Naive thymus-derived CD4-positive, alpha-beta T cell (primary cell): ENCODE measurements around the gene TGM2. TPM values are rescaled to one million over a fixed set of nuclear protein-coding genes. Genes with fewer than 3 reads are reported as not detected.

Source experiments
- ATAC-seq: fragments of 150-1000 bp; cut with Tn5 transposase; 2 replicates; pipeline ENCODE4 v1.10.0; 2021; ENCODE audit warnings: mild to moderate bottlenecking, moderate library complexity
- CTCF ChIA-PET: fragments of 350-600 bp; sonication (Branson Sonifier 250); formaldehyde crosslinking; loops from one replicate; lab custom pipeline; 2021; ENCODE audit warnings: antibody characterized with exemption; lab: Charles Lee
- POLR2A ChIA-PET: fragments of 350-600 bp; sonication (Branson Sonifier 250); formaldehyde crosslinking; loops from one replicate; lab custom pipeline; 2021; ENCODE audit warnings: antibody characterized with exemption, inconsistent platforms; lab: Charles Lee
- DNase-seq, 9 donors: peaks; one replicate each; pipeline versions ENCODE4 v3.0.0 to v3.0.0-alpha.2; 2020 to 2022; ENCODE audit warnings: mixed read lengths in 1 of 9
- H3K27ac ChIP-seq: one replicate; pipeline ENCODE4 v1.7.0; 2013; ENCODE audit warnings: mild to moderate bottlenecking, low read depth, low read length, moderate library complexity
- H3K27me3 ChIP-seq, 2 donors: one replicate each; pipeline ENCODE4 v1.7.0; 2013; ENCODE audit warnings: low read length in 2 of 2, mild to moderate bottlenecking in 2 of 2, moderate library complexity in 2 of 2; ENCODE audit not compliant: control insufficient read depth in 2 of 2, insufficient read depth in 2 of 2
- H3K36me3 ChIP-seq, 3 experiments: 1 replicate in 2 of 3; 2 replicates in 1 of 3; pipeline ENCODE4 v1.7.0; 2013; ENCODE audit warnings: low read length in 3 of 3, mild to moderate bottlenecking in 3 of 3, moderate library complexity in 1 of 3; ENCODE audit not compliant: insufficient read depth in 3 of 3, control insufficient read depth in 2 of 3
- H3K4me1 ChIP-seq, 2 donors: one replicate each; pipeline ENCODE4 v1.7.0; 2013; ENCODE audit warnings: low read length in 2 of 2, mild to moderate bottlenecking in 2 of 2, moderate library complexity in 1 of 2; ENCODE audit not compliant: control insufficient read depth in 2 of 2, insufficient read depth in 2 of 2
- H3K4me3 ChIP-seq: 2 replicates; pipeline ENCODE4 v1.7.0; 2013; ENCODE audit warnings: mild to moderate bottlenecking, low read length
- H3K9me3 ChIP-seq, 3 experiments: 1 replicate in 2 of 3; 2 replicates in 1 of 3; pipeline ENCODE4 v1.7.0; 2013; ENCODE audit warnings: low read length in 3 of 3; ENCODE audit not compliant: control insufficient read depth in 2 of 3
- H3K27ac Mint-ChIP-seq, 9 donors: one replicate each; pipeline ENCODE4 v1.8.0; 2020 to 2022; ENCODE audit warnings: mixed read lengths in 9 of 9, mild to moderate bottlenecking in 8 of 9, moderate library complexity in 5 of 9, inconsistent platforms in 2 of 9
- H3K27me3 Mint-ChIP-seq, 5 donors: one replicate each; pipeline ENCODE4 v1.8.0; 2021 to 2022; ENCODE audit warnings: mixed read lengths in 5 of 5, mild to moderate bottlenecking in 1 of 5
- H3K36me3 Mint-ChIP-seq, 5 donors: one replicate each; pipeline ENCODE4 v1.8.0; 2020 to 2022; ENCODE audit warnings: mixed read lengths in 5 of 5, mild to moderate bottlenecking in 3 of 5, inconsistent platforms in 1 of 5
- H3K4me1 Mint-ChIP-seq, 7 donors: one replicate each; pipeline ENCODE4 v1.8.0; 2020 to 2022; ENCODE audit warnings: mixed read lengths in 7 of 7, mild to moderate bottlenecking in 3 of 7, inconsistent platforms in 1 of 7
- H3K4me3 Mint-ChIP-seq, 10 donors: one replicate each; pipeline ENCODE4 v1.8.0; 2020 to 2022; ENCODE audit warnings: mild to moderate bottlenecking in 10 of 10, mixed read lengths in 10 of 10, moderate library complexity in 6 of 10, inconsistent platforms in 2 of 10
- H3K9me3 Mint-ChIP-seq, 11 donors: one replicate each; pipeline ENCODE4 v1.8.0; 2020 to 2022; ENCODE audit warnings: mixed read lengths in 11 of 11, mild to moderate bottlenecking in 4 of 11, inconsistent platforms in 1 of 11, moderate library complexity in 1 of 11
- intact Hi-C, 2 donors: fragments of 100-400 bp; cut with micrococcal nuclease; formaldehyde crosslinking; loops; one replicate each; pipeline ENCODE4 v1.15.1; 2023
- polyA plus RNA-seq, 2 donors: library from polyadenylated mRNA; unstranded; fragments of 300-500 nt; fragmentation: Illumina TruSeq; gene quantifications; one replicate each; pipeline ENCODE4 v1.2.3, GENCODE V29; 2021
- total RNA-seq, 6 experiments: library from RNA in 5 of 6; stranded (reverse) in 5 of 6; gene quantifications; 1 replicate in 5 of 6; 2 replicates in 1 of 6; pipeline ENCODE4 v1.2.3 and lab custom pipeline; 2021 to 2026

Gene TGM2
- total and polyA plus RNA-seq, 7 experiments from 2014 or later = 0.11 to 0.94 (median 0.19) TPM; not detected in 2

DNA sequence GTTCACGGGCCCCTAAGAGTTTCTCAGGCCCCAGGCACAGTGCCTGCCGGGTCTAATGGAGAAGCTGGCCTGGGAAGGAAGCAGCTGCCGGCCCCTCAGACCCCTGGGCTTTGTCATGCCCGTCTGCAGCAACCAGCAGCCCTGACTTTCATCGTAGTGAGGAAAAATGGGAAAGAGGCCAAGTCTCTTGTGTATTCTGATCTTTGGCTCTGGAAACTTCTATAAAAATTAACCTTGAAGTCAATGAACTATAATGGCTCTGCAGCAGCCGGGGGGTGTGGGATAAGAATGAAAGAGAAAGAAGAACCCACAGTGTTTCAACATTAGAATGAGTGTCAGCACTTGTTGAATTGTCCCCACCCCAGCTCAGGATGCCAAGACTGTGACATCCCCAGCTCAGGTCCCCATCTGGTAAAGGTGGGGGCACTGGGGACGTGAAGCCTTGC lies 12.9 kb downstream of the TGM2 start:
- Histone ChIP-seq H3K4me3 (no peak overlapping the region), H3K27ac (no peak overlapping the region), H3K4me1 (no peaks in the 10 kb centered on the region), H3K36me3 (no peaks in the 10 kb centered on the region), H3K27me3 (no peaks in the 10 kb centered on the region), H3K9me3 (no peaks in the 10 kb centered on the region)
- H3K27me3 Mint-ChIP-seq = peaks cover 0 to 15% (median 7%) of the 10 kb centered on the region in 5 donors
- H3K36me3 Mint-ChIP-seq = no peaks in the 10 kb centered on the region
- H3K4me1 Mint-ChIP-seq = peaks cover 10 to 17% (median 15%) of the 10 kb centered on the region in 7 donors
- peaks cover 0 to 3% (median 0%) of the 10 kb centered on the region in 11 donors for H3K9me3 Mint-ChIP-seq
- peak; percentile 77 for ATAC-seq
- no peak for DNase-seq
- intact Hi-C loops = no loop called here
- POLR2A ChIA-PET = no interaction called here
- H3K27ac Mint-ChIP-seq = peak overlapping the region in 1 of 9 donors; percentile 91
- CTCF ChIA-PET = no interaction called here
- peak overlapping the region in 8 of 10 donors; percentile 1 to 82 (median 54) for H3K4me3 Mint-ChIP-seq

DNA sequence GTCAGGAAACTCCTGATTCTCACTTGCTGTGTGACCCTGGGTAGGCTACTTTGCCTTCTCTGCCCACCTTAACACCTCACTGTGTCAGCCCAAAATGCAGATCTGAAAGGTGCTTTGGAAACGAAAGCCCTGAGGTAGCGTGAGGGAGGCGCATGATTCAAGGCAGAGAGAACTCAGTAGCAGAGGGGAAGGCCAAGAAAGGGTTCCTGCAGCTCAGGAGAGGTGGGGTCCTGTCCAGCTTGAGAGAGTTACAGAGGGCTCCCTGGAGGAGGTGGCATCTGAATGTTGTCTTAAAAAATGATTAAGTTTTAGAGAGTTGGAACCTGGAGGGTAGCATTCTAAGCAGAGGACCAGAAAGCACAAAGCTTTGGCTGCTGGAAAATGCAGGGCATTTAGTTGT lies 13.6 kb downstream of the TGM2 start:
- H3K27ac ChIP-seq = no peak overlapping the region
- CTCF ChIA-PET = no interaction called here

DNA sequence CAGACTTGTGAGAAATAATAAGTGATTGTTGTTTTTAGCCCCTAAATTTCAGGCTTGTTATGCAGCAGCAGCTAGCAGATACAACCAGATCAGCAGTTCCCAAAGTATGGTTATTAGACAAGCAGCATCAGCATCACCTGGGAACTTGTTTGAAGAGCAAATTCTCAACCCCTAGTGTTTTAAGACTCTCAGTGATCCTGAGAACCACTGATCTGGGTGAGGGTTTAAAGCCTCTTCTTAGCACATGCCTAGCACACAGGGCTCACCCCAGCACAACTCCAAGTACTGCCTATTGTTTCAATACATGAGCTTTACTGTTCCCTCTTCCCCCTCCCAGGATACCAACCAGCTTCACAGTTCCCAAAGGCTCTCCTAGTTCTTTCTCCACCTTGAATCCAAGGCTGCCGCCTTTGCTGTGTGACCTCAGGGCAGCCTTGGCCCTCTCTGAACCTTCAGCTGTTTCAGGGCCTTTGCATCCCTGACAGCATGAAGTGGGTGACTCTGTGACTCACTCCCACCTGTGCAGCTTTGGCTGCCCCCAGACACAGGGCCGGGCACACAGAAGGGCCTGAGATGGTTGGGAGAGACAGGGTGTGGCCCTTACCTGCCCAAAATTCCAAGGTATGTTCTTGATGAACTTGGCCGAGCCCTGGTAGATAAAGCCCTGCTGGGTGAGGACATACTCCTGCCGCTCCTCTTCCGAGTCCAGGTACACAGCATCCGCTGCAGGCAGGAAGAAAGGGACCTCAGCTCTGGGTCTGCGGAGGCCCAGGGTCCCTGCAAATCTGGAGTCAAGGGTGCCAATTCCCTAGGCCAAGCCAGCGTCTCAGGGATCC lies 14.5 kb downstream of the TGM2 start:
- no peak for ATAC-seq

More for the DNA sequence above, 13.6 kb downstream of the TGM2 start:
- no peaks in the 10 kb centered on the region for H3K36me3 Mint-ChIP-seq
- peaks cover 0 to 16% (median 7%) of the 10 kb centered on the region in 5 donors for H3K27me3 Mint-ChIP-seq
- peaks cover 10 to 17% (median 15%) of the 10 kb centered on the region in 7 donors for H3K4me1 Mint-ChIP-seq
- H3K9me3 Mint-ChIP-seq = peaks cover 0 to 3% (median 0%) of the 10 kb centered on the region in 11 donors
- Histone ChIP-seq H3K4me3 (no peak overlapping the region), H3K36me3 (no peaks in the 10 kb centered on the region), H3K27me3 (no peaks in the 10 kb centered on the region), H3K9me3 (no peaks in the 10 kb centered on the region), H3K4me1 (no peaks in the 10 kb centered on the region)
- H3K27ac Mint-ChIP-seq = peak overlapping the region in 1 of 9 donors; percentile 61
- DNase-seq = no peak
- H3K4me3 Mint-ChIP-seq = no peak overlapping the region
- POLR2A ChIA-PET = no interaction called here
- no peak for ATAC-seq
- intact Hi-C loops = no loop called here

GRCh38 chr20:38148328-38149102 lies 16.6 kb downstream of the TGM2 start:
- ChIA-PET POLR2A (no interaction called here), CTCF (no interaction called here)
- ATAC-seq = no peak
- Histone ChIP-seq H3K4me1 (no peaks in the 10 kb centered on the region), H3K36me3 (no peaks in the 10 kb centered on the region), H3K4me3 (no peak overlapping the region), H3K27me3 (no peaks in the 10 kb centered on the region), H3K27ac (no peak overlapping the region), H3K9me3 (no peaks in the 10 kb centered on the region)
- Mint-ChIP-seq H3K27me3 (peaks cover 0 to 16% (median 7%) of the 10 kb centered on the region in 5 donors), H3K27ac (no peak overlapping the region), H3K36me3 (no peaks in the 10 kb centered on the region), H3K9me3 (peaks cover 0 to 3% (median 0%) of the 10 kb centered on the region in 11 donors), H3K4me1 (peaks cover 10 to 17% (median 15%) of the 10 kb centered on the region in 7 donors), H3K4me3 (no peak overlapping the region)
- intact Hi-C loops = no loop called here
- no peak for DNase-seq

More for the DNA sequence above, 14.5 kb downstream of the TGM2 start:
- ChIA-PET POLR2A (no interaction called here), CTCF (no interaction called here)
- Mint-ChIP-seq H3K4me1 (peaks cover 10 to 17% (median 15%) of the 10 kb centered on the region in 7 donors), H3K27me3 (peaks cover 0 to 16% (median 7%) of the 10 kb centered on the region in 5 donors), H3K9me3 (peaks cover 0 to 3% (median 0%) of the 10 kb centered on the region in 11 donors), H3K4me3 (no peak overlapping the region), H3K36me3 (no peaks in the 10 kb centered on the region), H3K27ac (no peak overlapping the region)
- intact Hi-C loops = no loop called here
- Histone ChIP-seq H3K36me3 (no peaks in the 10 kb centered on the region), H3K27ac (no peak overlapping the region), H3K4me3 (no peak overlapping the region), H3K27me3 (no peaks in the 10 kb centered on the region), H3K9me3 (no peaks in the 10 kb centered on the region), H3K4me1 (no peaks in the 10 kb centered on the region)
- DNase-seq = no peak

DNA sequence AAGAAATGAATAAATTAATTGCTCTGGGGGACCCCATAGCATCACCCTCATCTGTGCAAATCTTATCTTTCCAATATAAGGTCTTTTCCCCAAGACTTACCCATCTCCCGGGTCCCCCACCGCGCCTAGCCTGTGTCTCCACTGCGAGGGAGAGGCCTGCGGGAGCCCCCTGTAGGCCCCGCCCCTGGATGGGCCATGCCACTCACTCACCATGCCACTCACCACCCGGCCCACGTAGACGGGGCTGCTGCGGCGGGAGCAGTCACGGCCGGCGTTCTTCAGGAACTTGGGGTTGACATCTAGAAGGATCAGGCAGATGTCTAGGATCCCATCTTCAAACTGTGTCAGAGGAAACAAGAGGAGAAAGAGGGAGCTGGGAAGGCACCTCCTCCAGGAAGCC lies 17.3 kb downstream of the TGM2 start:
- ATAC-seq = no peak
- no peak overlapping the region for H3K4me3 Mint-ChIP-seq
- no peak for DNase-seq
- H3K27me3 Mint-ChIP-seq = peaks cover 0 to 16% (median 7%) of the 10 kb centered on the region in 5 donors
- H3K27me3 ChIP-seq = no peaks in the 10 kb centered on the region
- H3K36me3 Mint-ChIP-seq = no peaks in the 10 kb centered on the region
- H3K27ac ChIP-seq = no peak overlapping the region
- CTCF ChIA-PET = no interaction called here
- no peaks in the 10 kb centered on the region for H3K36me3 ChIP-seq
- H3K9me3 ChIP-seq = no peaks in the 10 kb centered on the region
- POLR2A ChIA-PET = no interaction called here
- H3K4me3 ChIP-seq = no peak overlapping the region
- H3K9me3 Mint-ChIP-seq = peaks cover 0 to 3% (median 0%) of the 10 kb centered on the region in 11 donors
- intact Hi-C loops = no loop called here
- no peaks in the 10 kb centered on the region for H3K4me1 ChIP-seq
- H3K27ac Mint-ChIP-seq = no peak overlapping the region
- peaks cover 10 to 14% (median 13%) of the 10 kb centered on the region in 7 donors for H3K4me1 Mint-ChIP-seq

DNA sequence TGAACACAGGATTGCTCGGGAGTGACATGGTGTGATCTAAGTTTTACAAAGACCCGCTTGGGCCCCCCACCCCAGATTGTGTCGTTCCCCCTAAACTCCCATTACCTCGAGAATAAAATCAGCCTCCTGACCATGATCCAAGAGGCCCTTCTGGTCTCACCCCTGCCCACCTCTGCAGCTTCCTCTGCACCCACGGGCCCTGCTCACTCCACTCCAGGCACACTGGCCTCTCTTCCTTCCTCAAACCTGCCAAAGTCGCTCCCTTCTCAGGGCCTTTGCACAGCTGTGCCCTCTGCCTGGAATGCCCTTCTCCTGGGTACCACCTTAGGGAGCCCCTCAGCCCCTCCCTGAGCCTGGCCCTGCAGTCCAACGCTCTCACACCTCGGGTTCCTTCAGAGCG lies 17.9 kb downstream of the TGM2 start:
- Mint-ChIP-seq H3K27me3 (peaks cover 0 to 16% (median 7%) of the 10 kb centered on the region in 5 donors), H3K36me3 (no peaks in the 10 kb centered on the region), H3K9me3 (peaks cover 0 to 3% (median 0%) of the 10 kb centered on the region in 11 donors), H3K4me3 (no peak overlapping the region), H3K27ac (peak overlapping the region in 2 of 9 donors; percentile 27 to 62), H3K4me1 (peaks cover 4 to 9% (median 7%) of the 10 kb centered on the region in 7 donors)
- Histone ChIP-seq H3K27ac (no peak overlapping the region), H3K9me3 (no peaks in the 10 kb centered on the region), H3K4me1 (no peaks in the 10 kb centered on the region), H3K27me3 (no peaks in the 10 kb centered on the region), H3K36me3 (no peaks in the 10 kb centered on the region), H3K4me3 (no peak overlapping the region)
- no peak for ATAC-seq
- no peak for DNase-seq
- ChIA-PET CTCF (no interaction called here), POLR2A (no interaction called here)
- intact Hi-C loops = no loop called here
